ENCODE data around the gene MYLIP. TPM values are rescaled to one million over a fixed set of nuclear protein-coding genes. Genes with fewer than 3 reads are reported as not detected.

The MYLIP gene
- total and polyA plus RNA-seq, 2 of the 4 experiments (the other 2 are of a cell fraction) = 1.8 to 3.2 TPM

DNA sequence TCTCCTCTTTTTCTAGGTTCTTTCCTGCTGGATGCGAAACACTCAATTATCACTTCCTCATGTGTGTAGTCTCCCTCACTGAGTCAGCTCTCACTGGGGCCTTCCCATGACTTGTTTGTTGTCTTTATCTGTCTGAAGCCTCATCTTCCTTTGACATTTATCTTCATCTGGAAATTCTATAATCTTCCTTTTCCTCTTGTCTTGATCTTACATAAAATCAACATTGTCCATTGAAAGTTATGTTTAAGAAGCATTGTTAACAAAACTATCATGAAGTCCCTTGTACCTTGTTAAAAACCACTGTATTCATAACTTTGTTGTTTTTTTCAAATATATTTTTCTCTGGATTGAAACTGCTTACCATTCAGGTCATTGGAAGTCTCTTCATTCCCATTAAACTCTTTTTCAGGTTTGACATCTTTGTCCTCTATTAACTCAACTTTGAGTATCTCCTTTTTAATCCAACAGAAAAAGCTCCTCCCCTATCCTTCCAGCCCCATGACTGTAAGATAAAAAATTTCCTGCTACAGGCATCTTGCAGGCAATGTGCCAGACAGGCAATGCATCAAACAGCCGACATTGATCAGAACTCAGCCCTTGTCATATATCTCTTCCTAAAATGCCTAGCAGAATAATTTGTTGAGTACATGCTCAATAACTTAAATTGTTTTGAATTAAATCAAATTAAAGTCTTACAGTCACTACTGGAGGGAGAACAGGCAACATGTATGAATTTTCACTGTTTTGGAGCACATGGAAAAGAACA is 34.8 kb downstream of the MYLIP start:
- no peak overlapping the region for H3K27ac ChIP-seq (ENCODE audit: insufficient read depth, low read length)
- H2AK5ac ChIP-seq (ENCODE audit: low read depth, low read length) = no peak overlapping the region
- H2AFZ ChIP-seq (replicated peaks; ENCODE audit: low read length, poor library complexity) = no peak overlapping the region
- in situ Hi-C loops (cut with MboI; ENCODE audit: low sequenced_read_pairs) (no loop called here), dilution Hi-C loops (cut with HindIII; ENCODE audit: low sequenced_read_pairs, unreplicated experiment) (no loop called here), intact Hi-C loops (cut with micrococcal nuclease) (no loop called here)
- H4K20me1 ChIP-seq (ENCODE audit: insufficient read depth, low read length) = no peaks in the 10 kb centered on the region
- no peaks in the 10 kb centered on the region for H3K36me3 ChIP-seq (ENCODE audit: control insufficient read depth, insufficient read depth, low read length)
- WGBS, 2 experiments (ENCODE audit: extremely low coverage in 2 of 2, insufficient read length in 1 of 2) = no CpG with 5 or more reads among the region's 2 CpGs
- DNase-seq (no peak), ATAC-seq (ENCODE audit: low read depth) (no peak)
- no peak overlapping the region for H2AK9ac ChIP-seq (replicated peaks; ENCODE audit: low read depth, low read length, poor library complexity)
- H3K9me3 ChIP-seq (ENCODE audit: control insufficient read depth, insufficient read depth, low read length) = no peaks in the 10 kb centered on the region
- no peak overlapping the region for H3K56ac ChIP-seq (ENCODE audit: extremely low read depth, insufficient read depth, low read length)
- no peak overlapping the region for H2BK120ac ChIP-seq (ENCODE audit: low read depth, low read length)
- no peaks in the 10 kb centered on the region for H3K79me1 ChIP-seq (ENCODE audit: low read depth in 1 of 2, low read length in 2 of 2)
- H2BK5ac ChIP-seq (ENCODE audit: low read depth, low read length, poor library complexity, severe bottlenecking) = no peak overlapping the region
- no peak overlapping the region for H3K4me3 ChIP-seq (ENCODE audit: insufficient read depth, low read depth, low read length)
- H3K4me1 ChIP-seq (ENCODE audit: control insufficient read depth, insufficient read depth, low read length) = no peaks in the 10 kb centered on the region; the same call in 1 of the 2 replicates
- no TSS peak for BruUV-seq (replicated peaks)
- H3K9ac ChIP-seq (ENCODE audit: low read depth, low read length) = no peak overlapping the region
- no peaks in the 10 kb centered on the region; the same call in 1 of the 2 replicates for H3K9me1 ChIP-seq (ENCODE audit: insufficient read depth, low read length)
- H2BK20ac ChIP-seq (ENCODE audit: low read depth, low read length) = no peak overlapping the region
- no peak overlapping the region for H3K4me2 ChIP-seq (ENCODE audit: low read depth, low read length)
- no peak overlapping the region for H4K8ac ChIP-seq (ENCODE audit: low read depth in 2 of 2, low read length in 2 of 2)
- H2BK15ac ChIP-seq (ENCODE audit: low read depth, low read length) = no peak overlapping the region
- no peak overlapping the region for H4K91ac ChIP-seq (ENCODE audit: insufficient read depth, low read depth, low read length)
- no peak overlapping the region for H3K18ac ChIP-seq (ENCODE audit: low read depth, low read length)
- no peak overlapping the region for H4K5ac ChIP-seq (ENCODE audit: low read depth, low read length)
- H3K4ac ChIP-seq (ENCODE audit: low read depth, low read length) = no peak overlapping the region
- POLR2A ChIA-PET (ENCODE audit: unreplicated experiment) = no interaction called here
- peaks cover 49% of the 10 kb centered on the region for H3K27me3 ChIP-seq (ENCODE audit: control insufficient read depth, insufficient read depth, low read length)
- H3K23ac ChIP-seq (ENCODE audit: low read depth, low read length) = no peak overlapping the region
- H3K14ac ChIP-seq (replicated peaks; ENCODE audit: low read depth, low read length) = no peak overlapping the region
- CTCF ChIA-PET = interaction anchor here (1.1 to 1.6 kb wide), 2 partner anchors 19 to 472 kb away, joined by 4 to 6 read pairs; no protein-coding TSS in a partner anchor
- TF ChIP-seq USF2 (IDR thresholded peaks at IDR 0.05; ENCODE audit: low read depth, low read length) (no peak), FOS (IDR thresholded peaks at IDR 0.05; ENCODE audit: low read depth, low read length) (no peak), RCOR1 (IDR thresholded peaks at IDR 0.05; ENCODE audit: insufficient replicate concordance, low read length) (no peak), MAZ (IDR thresholded peaks at IDR 0.05; ENCODE audit: borderline replicate concordance, low read depth, low read length) (no peak), BHLHE40 (IDR thresholded peaks at IDR 0.05; ENCODE audit: low read depth, low read length) (no peak), MAFK (IDR thresholded peaks at IDR 0.05; ENCODE audit: low read depth, low read length) (no peak), RAD21 (IDR thresholded peaks at IDR 0.05; ENCODE audit: low read length) (no peak), RFX5 (IDR thresholded peaks at IDR 0.05; ENCODE audit: low read depth, low read length) (no peak), POLR2A (IDR thresholded peaks at IDR 0.05; ENCODE audit: low read depth, low read length) (no peak), CEBPB (IDR thresholded peaks at IDR 0.05; ENCODE audit: low read depth, low read length) (no peak), CHD1 (IDR thresholded peaks at IDR 0.05; ENCODE audit: low read depth, low read length) (no peak)
- TF ChIP-seq, protein P1, sequence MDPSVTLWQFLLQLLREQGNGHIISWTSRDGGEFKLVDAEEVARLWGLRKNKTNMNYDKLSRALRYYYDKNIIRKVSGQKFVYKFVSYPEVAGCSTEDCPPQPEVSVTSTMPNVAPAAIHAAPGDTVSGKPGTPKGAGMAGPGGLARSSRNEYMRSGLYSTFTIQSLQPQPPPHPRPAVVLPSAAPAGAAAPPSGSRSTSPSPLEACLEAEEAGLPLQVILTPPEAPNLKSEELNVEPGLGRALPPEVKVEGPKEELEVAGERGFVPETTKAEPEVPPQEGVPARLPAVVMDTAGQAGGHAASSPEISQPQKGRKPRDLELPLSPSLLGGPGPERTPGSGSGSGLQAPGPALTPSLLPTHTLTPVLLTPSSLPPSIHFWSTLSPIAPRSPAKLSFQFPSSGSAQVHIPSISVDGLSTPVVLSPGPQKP (IDR thresholded peaks at IDR 0.05; ENCODE audit: borderline replicate concordance, low read depth, low read length) = no peak
